OCI-LY3 (cell line): ENCODE data around the gene FASTK.

ENCODE experiments used
- H2AFZ ChIP-seq: fragments of 200-600, 300-600 bp; shearing (Covaris generic); 2 replicates; pipeline ENCODE4 v1.6.0; 2014; ENCODE audit warnings: antibody characterized with exemption, low read depth, low read length
- H3K27ac ChIP-seq: fragments of 200-600, 300-600 bp; sonication (generic); 2 replicates; pipeline ENCODE4 v1.5.1; 2014; ENCODE audit warnings: mild to moderate bottlenecking, low read length, moderate library complexity, mixed read lengths
- H3K27me3 ChIP-seq: fragments of 200-600, 300-600 bp; sonication (generic); 2 replicates; pipeline ENCODE4 v1.6.1; 2014; ENCODE audit warnings: low read depth, low read length, mixed read lengths
- H3K36me3 ChIP-seq: fragments of 200-600, 300-600 bp; sonication (generic); replicated peaks from 2 replicates; pipeline ENCODE3; 2014; ENCODE audit warnings: low read depth, low read length, mixed read lengths
- H3K4me1 ChIP-seq: fragments of 300-600, 200-600 bp; sonication (generic); 2 replicates; pipeline ENCODE4 v1.6.1; 2014; ENCODE audit warnings: low read length, mixed read lengths
- H3K4me2 ChIP-seq: fragments of 200-600, 300-600 bp; sonication (generic); 2 replicates; pipeline ENCODE4 v1.6.1; 2014; ENCODE audit warnings: low read length, mixed read lengths
- H3K4me3 ChIP-seq: fragments of 300-600, 200-600 bp; sonication (generic); 2 replicates; pipeline ENCODE4 v1.5.1; 2014; ENCODE audit warnings: antibody characterized with exemption, mild to moderate bottlenecking, low read length, moderate library complexity
- H3K79me2 ChIP-seq: fragments of 300-600, 200-600 bp; shearing (Covaris generic); 2 replicates; pipeline ENCODE4 v1.6.1; 2014; ENCODE audit warnings: mild to moderate bottlenecking, low read length, mixed read lengths
- H3K9ac ChIP-seq: fragments of 300-600, 200-600 bp; shearing (Covaris generic); 2 replicates; pipeline ENCODE4 v1.6.0; 2014; ENCODE audit warnings: mild to moderate bottlenecking, low read length, moderate library complexity
- H3K9me3 ChIP-seq: fragments of 200-600, 300-600 bp; shearing (Covaris generic); 2 replicates; pipeline ENCODE4 v1.6.1; 2014; ENCODE audit warnings: low read length, mixed read lengths; ENCODE audit not compliant: insufficient read depth
- H4K20me1 ChIP-seq: fragments of 200-600, 300-600 bp; sonication (generic); 2 replicates; pipeline ENCODE4 v1.6.1; 2016; ENCODE audit warnings: low read length, mixed read lengths; ENCODE audit not compliant: insufficient read depth
- EZH2phosphoT487 ChIP-seq: fragments of 200-600 bp; shearing (Covaris generic); IDR thresholded peaks from 2 replicates; pipeline ENCODE4 v1.6.1; 2018; ENCODE audit warnings: antibody characterized with exemption, mixed run types, low read depth
- TF ChIP-seq, protein P1 (sequence below): fragments of 200-600, 300-600 bp; sonication (generic); IDR thresholded peaks from 2 replicates; pipeline ENCODE4 v1.5.1; 2014; ENCODE audit warnings: antibody characterized with exemption, low read length, low read depth

FASTK gene

DNA sequence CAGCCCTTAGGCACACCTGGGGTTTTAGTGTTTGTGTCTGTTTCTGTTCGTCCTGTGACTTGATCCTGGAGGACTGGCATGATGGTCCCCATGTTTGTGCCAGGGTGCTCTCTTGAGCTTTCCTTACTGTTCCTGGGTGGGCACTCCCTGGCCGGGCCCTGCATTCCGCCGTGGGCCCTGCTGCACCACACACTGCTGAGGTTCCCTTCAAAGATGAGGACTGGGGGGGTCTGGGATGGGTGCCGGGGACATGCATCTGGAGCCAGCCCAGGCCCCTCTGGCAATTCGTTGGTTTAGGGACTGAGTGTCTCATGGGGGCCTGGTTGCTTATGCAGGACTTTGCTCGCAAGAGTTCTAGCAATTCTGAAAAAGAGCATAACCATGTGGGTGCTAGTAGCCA is 10.4 kb upstream of the FASTK start:
- H3K27me3 ChIP-seq: no peaks in the 10 kb centered on the region
- H3K4me1 ChIP-seq: peaks cover 8% of the 10 kb centered on the region
- TF ChIP-seq, protein P1, sequence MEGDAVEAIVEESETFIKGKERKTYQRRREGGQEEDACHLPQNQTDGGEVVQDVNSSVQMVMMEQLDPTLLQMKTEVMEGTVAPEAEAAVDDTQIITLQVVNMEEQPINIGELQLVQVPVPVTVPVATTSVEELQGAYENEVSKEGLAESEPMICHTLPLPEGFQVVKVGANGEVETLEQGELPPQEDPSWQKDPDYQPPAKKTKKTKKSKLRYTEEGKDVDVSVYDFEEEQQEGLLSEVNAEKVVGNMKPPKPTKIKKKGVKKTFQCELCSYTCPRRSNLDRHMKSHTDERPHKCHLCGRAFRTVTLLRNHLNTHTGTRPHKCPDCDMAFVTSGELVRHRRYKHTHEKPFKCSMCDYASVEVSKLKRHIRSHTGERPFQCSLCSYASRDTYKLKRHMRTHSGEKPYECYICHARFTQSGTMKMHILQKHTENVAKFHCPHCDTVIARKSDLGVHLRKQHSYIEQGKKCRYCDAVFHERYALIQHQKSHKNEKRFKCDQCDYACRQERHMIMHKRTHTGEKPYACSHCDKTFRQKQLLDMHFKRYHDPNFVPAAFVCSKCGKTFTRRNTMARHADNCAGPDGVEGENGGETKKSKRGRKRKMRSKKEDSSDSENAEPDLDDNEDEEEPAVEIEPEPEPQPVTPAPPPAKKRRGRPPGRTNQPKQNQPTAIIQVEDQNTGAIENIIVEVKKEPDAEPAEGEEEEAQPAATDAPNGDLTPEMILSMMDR: no peak
- H3K9me3 ChIP-seq: no peaks in the 10 kb centered on the region
- H3K4me2 ChIP-seq: no peak overlapping the region
- no peak overlapping the region for H3K27ac ChIP-seq
- H3K36me3 ChIP-seq: peaks cover 9% of the 10 kb centered on the region
- no peak overlapping the region for H3K4me3 ChIP-seq
- H4K20me1 ChIP-seq: peaks cover 55% of the 10 kb centered on the region
- H3K79me2 ChIP-seq: peaks cover 92% of the 10 kb centered on the region
- no peak overlapping the region for H2AFZ ChIP-seq
- no peak overlapping the region for H3K9ac ChIP-seq

DNA sequence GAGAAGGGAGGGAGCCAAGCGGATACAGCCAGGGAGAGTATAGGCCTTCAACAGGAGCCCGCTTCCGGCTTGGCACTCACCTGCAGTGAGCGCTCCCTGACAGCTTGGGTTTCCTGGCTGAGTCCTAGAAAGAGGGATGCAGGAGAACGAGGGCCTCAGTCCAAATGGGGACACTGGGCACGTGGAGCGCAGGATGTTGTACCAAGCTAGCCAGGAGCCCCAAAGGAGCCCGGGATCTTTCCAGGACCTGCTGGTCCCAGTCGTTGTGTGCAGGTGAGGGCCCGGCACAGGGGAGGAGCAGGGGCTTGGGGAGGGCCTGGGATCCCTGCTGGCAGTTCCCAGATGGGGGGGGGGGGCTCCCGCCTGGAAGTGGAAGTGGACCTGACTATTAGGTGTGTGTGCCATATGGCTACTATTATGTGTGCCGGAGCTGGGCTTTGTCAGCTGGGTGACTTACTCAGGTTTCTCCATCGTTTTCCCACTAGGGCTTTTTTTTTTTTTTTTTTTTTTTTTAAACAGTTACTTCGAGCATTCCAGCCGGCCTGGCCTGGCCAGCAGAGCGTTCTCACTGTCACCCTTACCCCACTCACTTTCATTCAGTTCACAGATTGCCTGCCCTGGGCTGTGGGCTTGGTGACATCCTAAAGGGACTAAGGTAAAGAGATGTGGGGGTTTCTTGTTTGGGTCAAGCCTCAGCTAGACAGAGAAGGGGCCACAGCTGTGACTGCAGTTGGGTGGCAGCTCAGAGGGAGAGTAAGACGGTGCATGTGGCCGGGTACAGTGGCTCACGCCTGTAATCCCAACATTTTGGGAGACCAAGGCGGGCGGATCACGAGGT is 9.5 kb upstream of the FASTK start:
- Histone ChIP-seq H2AFZ (no peak overlapping the region), H3K79me2 (peaks cover 83% of the 10 kb centered on the region), H3K4me3 (no peak overlapping the region), H3K9me3 (no peaks in the 10 kb centered on the region), H3K4me2 (no peak overlapping the region), H3K27me3 (no peaks in the 10 kb centered on the region), H3K4me1 (peaks cover 16% of the 10 kb centered on the region), H3K9ac (no peak overlapping the region), H4K20me1 (peaks cover 46% of the 10 kb centered on the region), H3K27ac (no peak overlapping the region), H3K36me3 (peaks cover 6% of the 10 kb centered on the region)
- TF ChIP-seq EZH2phosphoT487: no peak
- TF ChIP-seq, protein P1: no peak

DNA sequence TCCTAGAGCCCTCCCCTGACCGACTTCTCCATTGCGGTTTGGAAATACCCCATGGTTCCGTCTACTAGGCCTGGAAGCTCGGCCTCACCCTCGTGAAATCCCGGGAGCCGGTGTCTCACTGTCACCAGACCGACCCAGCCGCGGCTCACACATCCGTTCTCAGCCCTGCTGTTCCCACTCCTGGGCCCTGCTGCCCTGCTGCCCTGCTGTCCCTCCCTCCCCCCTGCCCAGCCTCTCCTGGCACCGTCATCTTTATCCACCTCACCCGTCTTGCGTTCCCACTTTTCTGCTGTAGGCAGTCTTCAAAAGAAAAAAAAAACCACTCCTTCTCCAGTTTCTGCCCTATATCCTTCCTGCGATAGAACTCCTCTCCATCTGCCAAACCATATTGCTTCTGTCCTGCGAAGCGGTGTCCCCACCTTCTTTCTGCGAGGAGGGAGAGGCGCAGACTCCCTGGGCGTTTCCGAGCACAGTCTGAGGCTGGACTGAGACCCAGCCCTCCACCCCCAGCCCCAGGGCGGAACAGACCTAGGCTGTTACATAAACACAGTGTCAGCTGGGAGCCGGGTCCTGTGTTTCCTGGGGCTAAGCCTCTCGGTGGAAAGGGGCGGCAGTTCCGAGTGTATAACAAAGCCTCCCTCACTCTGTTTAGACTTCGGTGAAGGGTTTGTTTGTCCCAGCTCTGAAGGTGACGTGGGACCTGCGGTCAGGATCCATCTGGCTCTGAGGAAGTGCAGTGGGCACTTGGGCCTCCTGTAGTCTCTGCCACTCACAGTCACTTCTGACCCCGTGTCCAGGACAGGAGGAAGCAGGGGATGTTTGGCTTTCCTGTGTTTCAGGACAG is 8.5 kb upstream of the FASTK start:
- Histone ChIP-seq H3K79me2 (peaks cover 72% of the 10 kb centered on the region), H3K4me2 (no peak overlapping the region), H4K20me1 (peaks cover 37% of the 10 kb centered on the region), H3K9me3 (no peaks in the 10 kb centered on the region), H3K27ac (no peak overlapping the region), H3K9ac (no peak overlapping the region), H3K4me1 (peaks cover 21% of the 10 kb centered on the region), H3K27me3 (no peaks in the 10 kb centered on the region), H3K36me3 (peaks cover 6% of the 10 kb centered on the region), H2AFZ (no peak overlapping the region), H3K4me3 (no peak overlapping the region)
- no peak for TF ChIP-seq EZH2phosphoT487
- TF ChIP-seq, protein P1: no peak
